Measurements from ENCODE around the gene HDAC5. TPM values are rescaled to one million over a fixed set of nuclear protein-coding genes. Genes with fewer than 3 reads are reported as not detected.
"Not testable (repeated sequence)": the region's sequence is repeated elsewhere in the genome, so short reads cannot be mapped to it uniquely, and the experiment has no call there.

The HDAC5 gene
- total RNA-seq, 2 experiments from 2014 or later = 18.2 to 18.7 TPM

- not testable (repeated sequence) for H3K27ac Mint-ChIP-seq, H3K36me3 Mint-ChIP-seq, H3K4me3 Mint-ChIP-seq, H3K27me3 Mint-ChIP-seq, DNase-seq, H3K9me3 Mint-ChIP-seq
- peaks cover 25% of the 10 kb centered on the region for H3K4me1 Mint-ChIP-seq
Measured at GRCh38 chr17:44120281-44120680, 3.2 kb downstream of the HDAC5 start.

GRCh38 chr17:44119798-44120197 lies 3.6 kb downstream of the HDAC5 start:
- no peaks in the 10 kb centered on the region for H3K36me3 Mint-ChIP-seq
- H3K27me3 Mint-ChIP-seq = no peaks in the 10 kb centered on the region
- no peaks in the 10 kb centered on the region for H3K9me3 Mint-ChIP-seq
- H3K27ac Mint-ChIP-seq = no peak overlapping the region
- DNase-seq = no peak
- peaks cover 25% of the 10 kb centered on the region for H3K4me1 Mint-ChIP-seq
- no peak overlapping the region for H3K4me3 Mint-ChIP-seq

DNA sequence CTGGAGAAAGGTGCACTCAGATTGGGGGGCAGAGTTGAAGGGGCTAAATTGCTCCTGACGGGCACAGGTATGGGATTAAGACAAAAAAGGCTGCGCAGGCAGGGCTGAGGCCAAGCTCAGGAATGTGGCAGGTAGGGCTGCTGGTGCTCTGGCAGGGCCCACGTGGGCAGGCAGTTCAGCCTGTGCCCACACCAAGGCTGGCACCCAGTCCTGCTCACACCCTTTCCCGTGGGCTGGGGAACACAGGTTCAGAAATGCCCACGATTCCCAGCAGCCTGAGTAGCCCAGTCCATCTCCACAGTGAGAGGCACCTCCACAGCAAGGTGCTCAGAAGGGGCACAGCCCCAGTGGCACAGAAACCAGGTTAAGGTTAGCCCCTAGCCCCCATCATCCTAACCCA lies 4.4 kb downstream of the HDAC5 start:
- Mint-ChIP-seq H3K4me3 (no peak overlapping the region), H3K27me3 (no peaks in the 10 kb centered on the region), H3K9me3 (no peaks in the 10 kb centered on the region), H3K36me3 (no peaks in the 10 kb centered on the region), H3K27ac (no peak overlapping the region), H3K4me1 (peaks cover 22% of the 10 kb centered on the region)
- DNase-seq = no peak

GRCh38 chr17:44118427-44119050 lies 4.9 kb downstream of the HDAC5 start:
- Mint-ChIP-seq H3K27me3 (no peaks in the 10 kb centered on the region), H3K4me3 (no peak overlapping the region), H3K27ac (no peak overlapping the region)

GRCh38 chr17:44117351-44117750 lies 6.1 kb downstream of the HDAC5 start:
- Mint-ChIP-seq H3K27ac (no peak overlapping the region), H3K36me3 (no peaks in the 10 kb centered on the region), H3K4me1 (peaks cover 25% of the 10 kb centered on the region)

More at GRCh38 chr17:44118427-44119050, 4.9 kb downstream of the HDAC5 start:
- Mint-ChIP-seq H3K9me3 (no peaks in the 10 kb centered on the region), H3K36me3 (no peaks in the 10 kb centered on the region), H3K4me1 (peaks cover 20% of the 10 kb centered on the region)
- no peak for DNase-seq

DNA sequence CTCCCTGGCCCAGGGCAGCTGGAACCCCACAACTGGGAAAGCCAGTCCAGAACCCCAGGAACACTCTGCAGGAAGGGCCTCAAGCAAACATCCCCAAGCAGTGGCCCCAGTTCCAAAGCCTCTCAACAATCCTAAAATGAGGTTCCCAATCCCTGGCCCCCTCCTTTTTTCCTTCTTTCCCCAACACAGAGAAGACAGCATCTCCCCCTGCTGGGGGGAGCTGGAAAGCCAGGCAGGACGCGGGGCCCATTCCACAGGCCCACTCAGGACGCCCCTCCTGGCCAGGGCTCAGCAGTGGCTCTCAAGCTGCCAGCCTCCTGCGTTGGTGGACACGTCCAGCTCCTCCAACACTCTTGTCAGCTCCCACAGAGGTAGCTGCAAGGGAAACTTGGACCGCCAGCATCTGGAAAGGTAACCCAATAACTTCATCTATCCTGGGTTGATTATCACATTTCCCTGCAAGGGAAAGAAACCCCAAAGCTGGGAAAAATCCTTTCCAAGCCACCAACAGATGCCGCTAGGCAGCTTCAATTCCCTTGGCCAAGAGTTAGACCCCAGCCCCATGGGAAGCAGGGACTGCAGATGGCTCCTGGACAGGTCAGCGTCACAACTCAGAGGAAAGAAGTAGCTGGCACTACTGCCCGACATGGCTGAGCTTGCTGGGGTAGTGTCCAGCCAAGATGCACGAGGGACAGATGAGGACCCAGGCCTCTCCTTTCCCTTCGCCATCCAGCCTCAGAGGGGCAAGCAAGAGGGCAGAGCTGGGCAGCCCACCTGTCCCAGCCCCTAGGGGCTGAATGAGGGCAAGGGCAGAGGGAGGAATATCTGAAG lies 7.6 kb downstream of the HDAC5 start:
- no peak overlapping the region for H3K27ac Mint-ChIP-seq
- peaks cover 25% of the 10 kb centered on the region for H3K4me1 Mint-ChIP-seq
- no peaks in the 10 kb centered on the region for H3K9me3 Mint-ChIP-seq
- no peak overlapping the region for H3K4me3 Mint-ChIP-seq
- H3K36me3 Mint-ChIP-seq = no peaks in the 10 kb centered on the region
- no peaks in the 10 kb centered on the region for H3K27me3 Mint-ChIP-seq
- peak; percentile 27 for DNase-seq

More at GRCh38 chr17:44117351-44117750, 6.1 kb downstream of the HDAC5 start:
- Mint-ChIP-seq H3K4me3 (no peak overlapping the region), H3K9me3 (no peaks in the 10 kb centered on the region), H3K27me3 (no peaks in the 10 kb centered on the region)
- no peak for DNase-seq

- Mint-ChIP-seq H3K27ac (no peak overlapping the region), H3K4me3 (no peak overlapping the region), H3K36me3 (no peaks in the 10 kb centered on the region), H3K9me3 (no peaks in the 10 kb centered on the region), H3K27me3 (no peaks in the 10 kb centered on the region), H3K4me1 (peaks cover 19% of the 10 kb centered on the region)
- DNase-seq = no peak
Measured at GRCh38 chr17:44113868-44114840, 9.3 kb downstream of the HDAC5 start.

GRCh38 chr17:44113382-44113781 lies 10.1 kb downstream of the HDAC5 start:
- H3K27ac Mint-ChIP-seq = no peak overlapping the region
- no peak for DNase-seq
- no peaks in the 10 kb centered on the region for H3K36me3 Mint-ChIP-seq
- peaks cover 17% of the 10 kb centered on the region for H3K4me1 Mint-ChIP-seq
- H3K9me3 Mint-ChIP-seq = no peaks in the 10 kb centered on the region
- no peaks in the 10 kb centered on the region for H3K27me3 Mint-ChIP-seq
- H3K4me3 Mint-ChIP-seq = no peak overlapping the region

DNA sequence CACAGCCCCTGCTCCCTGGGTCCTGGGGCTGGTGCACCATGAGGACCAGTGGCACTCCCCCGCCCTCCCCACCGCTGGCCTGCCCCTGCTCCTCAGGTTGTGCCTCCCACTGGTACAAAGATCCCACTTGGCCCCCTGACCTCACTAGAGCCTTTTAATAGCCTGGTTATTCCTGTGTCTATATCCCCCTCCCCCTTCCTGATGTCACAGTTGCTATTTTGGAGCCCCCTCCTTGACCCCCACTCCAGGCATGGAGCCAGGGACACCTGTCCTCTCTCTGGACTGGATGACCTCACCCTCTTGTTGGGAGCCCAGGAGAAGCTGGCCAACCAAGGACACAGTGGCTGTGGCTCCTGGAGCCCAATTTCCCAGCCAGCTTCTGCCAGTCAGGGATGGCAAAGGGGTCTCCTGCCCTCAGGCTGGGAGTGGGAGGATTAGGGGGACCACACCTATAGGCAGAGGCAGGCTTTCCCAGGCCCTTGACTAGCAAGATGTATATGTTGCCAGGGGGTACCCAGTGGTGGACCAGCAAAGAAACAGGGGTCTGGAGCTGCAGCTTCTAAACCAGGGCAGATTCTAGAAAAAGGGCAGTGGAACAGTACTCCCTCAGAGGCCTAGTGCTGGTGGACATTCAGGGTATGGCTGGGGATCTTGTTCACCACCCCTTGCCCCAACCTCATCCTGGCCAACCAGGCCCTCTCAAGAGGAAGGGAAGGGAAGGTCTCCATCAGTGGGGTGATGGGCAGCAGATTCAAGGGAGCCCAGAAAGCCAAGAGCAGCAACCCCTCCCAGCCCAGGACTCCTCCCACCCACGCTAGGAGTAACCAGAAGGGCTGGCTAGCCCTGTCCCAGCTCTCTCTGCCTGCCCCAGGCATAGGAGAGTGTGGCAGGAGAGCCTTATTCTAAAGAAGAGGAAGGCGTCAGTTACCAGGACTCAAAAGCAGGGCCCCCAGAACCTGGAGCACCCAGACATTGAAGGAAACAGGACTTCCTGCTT lies 10.9 kb downstream of the HDAC5 start:
- no peak for DNase-seq
- Mint-ChIP-seq H3K4me3 (no peak overlapping the region), H3K9me3 (no peaks in the 10 kb centered on the region), H3K4me1 (peaks cover 17% of the 10 kb centered on the region), H3K27me3 (no peaks in the 10 kb centered on the region), H3K27ac (no peak overlapping the region), H3K36me3 (no peaks in the 10 kb centered on the region)

DNA sequence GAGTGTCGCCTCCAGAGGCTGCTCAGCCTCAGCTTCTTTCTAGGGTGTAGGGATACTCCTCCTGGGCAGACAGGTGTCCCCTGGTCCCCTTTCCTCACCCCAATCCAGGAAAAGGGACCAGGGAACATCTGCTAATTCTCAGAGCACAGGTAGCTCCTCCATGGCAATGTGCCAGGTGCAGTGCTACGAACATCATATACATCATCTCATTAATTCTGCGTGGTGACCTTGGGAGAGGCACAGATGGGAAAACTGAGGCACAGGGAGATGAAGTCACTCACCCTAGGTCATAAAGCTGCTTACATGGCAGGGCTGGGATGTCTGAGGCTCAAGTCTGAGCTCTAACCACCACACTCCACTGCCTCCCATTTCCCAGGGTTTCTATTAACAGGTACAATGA lies 11.7 kb downstream of the HDAC5 start:
- H3K4me1 Mint-ChIP-seq = peaks cover 17% of the 10 kb centered on the region
- no peaks in the 10 kb centered on the region for H3K9me3 Mint-ChIP-seq
- no peak for DNase-seq
- H3K36me3 Mint-ChIP-seq = no peaks in the 10 kb centered on the region
- no peaks in the 10 kb centered on the region for H3K27me3 Mint-ChIP-seq
- peak overlapping the region; percentile 55 for H3K4me3 Mint-ChIP-seq
- H3K27ac Mint-ChIP-seq = peak overlapping the region; percentile 11

DNA sequence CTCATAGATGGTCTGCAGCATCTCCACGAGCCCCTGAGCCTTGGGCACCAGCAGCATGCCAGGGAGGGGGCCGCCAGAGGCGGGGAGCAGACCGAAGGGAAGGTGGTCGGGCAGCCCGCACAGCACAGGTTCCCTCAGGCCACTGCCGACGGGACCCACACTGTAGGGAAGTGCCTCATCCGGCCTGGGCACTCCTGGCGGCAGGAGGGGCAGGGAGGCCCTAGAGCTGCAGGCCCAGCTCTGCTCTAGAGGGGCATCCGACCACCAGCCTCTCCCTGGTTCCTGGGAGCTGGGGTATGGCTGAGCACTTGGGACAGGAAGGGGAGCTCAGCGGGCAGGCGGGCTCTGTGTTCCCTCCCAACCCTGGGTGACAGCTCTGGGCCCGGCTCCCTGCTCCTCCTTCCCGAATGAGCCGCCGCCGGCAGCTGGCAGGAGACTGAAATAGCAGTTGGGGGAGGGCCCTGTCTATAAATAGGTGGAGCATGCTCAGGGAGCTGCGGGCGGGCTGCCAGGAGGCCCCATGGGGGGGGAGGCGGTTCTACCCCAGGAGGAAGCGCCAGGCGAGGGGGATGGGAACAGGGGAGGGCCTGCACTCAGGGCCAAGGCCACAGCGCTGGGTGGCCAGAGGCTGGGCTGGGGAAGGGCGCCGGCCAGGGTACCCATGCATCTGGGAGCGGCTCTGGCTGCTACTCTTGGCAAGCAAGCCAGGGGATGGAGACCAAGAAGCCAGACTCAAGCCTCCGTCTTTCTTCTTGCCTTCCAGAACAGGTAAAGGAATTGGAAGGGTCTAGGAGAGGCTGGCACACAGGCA lies 12.4 kb downstream of the HDAC5 start:
- H3K36me3 Mint-ChIP-seq = no peaks in the 10 kb centered on the region
- peak overlapping the region; percentile 55 for H3K4me3 Mint-ChIP-seq
- peaks cover 17% of the 10 kb centered on the region for H3K4me1 Mint-ChIP-seq
- no peaks in the 10 kb centered on the region for H3K27me3 Mint-ChIP-seq
- peak; percentile 73 for DNase-seq
- no peaks in the 10 kb centered on the region for H3K9me3 Mint-ChIP-seq
- H3K27ac Mint-ChIP-seq = no peak overlapping the region

GRCh38 chr17:44110011-44110686 lies 13.3 kb downstream of the HDAC5 start:
- Mint-ChIP-seq H3K36me3 (no peaks in the 10 kb centered on the region), H3K9me3 (no peaks in the 10 kb centered on the region), H3K27ac (no peak overlapping the region), H3K4me3 (peak overlapping the region; percentile 29), H3K4me1 (peaks cover 17% of the 10 kb centered on the region), H3K27me3 (no peaks in the 10 kb centered on the region)
- DNase-seq = no peak

- no peaks in the 10 kb centered on the region for H3K27me3 Mint-ChIP-seq
- no peak overlapping the region for H3K4me3 Mint-ChIP-seq
- H3K27ac Mint-ChIP-seq = no peak overlapping the region
Measured at GRCh38 chr17:44109312-44109630, 14.2 kb downstream of the HDAC5 start.

More at GRCh38 chr17:44109312-44109630, 14.2 kb downstream of the HDAC5 start:
- Mint-ChIP-seq H3K36me3 (no peaks in the 10 kb centered on the region), H3K4me1 (peaks cover 17% of the 10 kb centered on the region), H3K9me3 (no peaks in the 10 kb centered on the region)
- DNase-seq = no peak
